Endothelial cell of umbilical vein (primary cell): ENCODE measurements around the gene MYD88. TPM values are rescaled to one million over a fixed set of nuclear protein-coding genes. Genes with fewer than 3 reads are reported as not detected.

Experiments
- BruUV-seq: library from RNA; stranded (reverse); fragments of 400-500 nt; replicated peaks from 2 replicates; lab custom pipeline; 2021; lab: Mats Ljungman, UMichigan
- CTCF ChIA-PET: fragments of 300-600, 350-600 bp; sonication (Branson Sonifier 250); formaldehyde crosslinking; loops from one replicate; lab custom pipeline; 2021; ENCODE audit warnings: antibody characterized with exemption, inconsistent platforms; lab: Charles Lee
- POLR2A ChIA-PET: fragments of 300-600, 350-600 bp; sonication (Branson Sonifier 250); formaldehyde crosslinking; loops from one replicate; lab custom pipeline; 2021; ENCODE audit warnings: antibody characterized with exemption, inconsistent platforms; lab: Charles Lee
- DNase-seq: peaks from one replicate; pipeline ENCODE4 v3.0.0-alpha.2; 2011; ENCODE audit warnings: low read depth, low spot score
- FAIRE-seq: peaks from 2 replicates; lab custom pipeline; 2011; peaks lifted over from hg19 to GRCh38; lab: Jason Lieb, UNC
- H2AFZ ChIP-seq: 2 replicates; pipeline ENCODE4 v1.6.0; 2012; ENCODE audit warnings: low read depth, low read length, control low read depth, inconsistent platforms
- H3K27ac ChIP-seq: 2 replicates; pipeline ENCODE4 v1.5.1; 2011; ENCODE audit warnings: low read depth, mild to moderate bottlenecking, control low read depth, low read length, moderate library complexity; ENCODE audit not compliant: insufficient read depth
- H3K27me3 ChIP-seq, 2 experiments: 2 replicates each; pipeline versions ENCODE4 v1.6.0 to v1.6.1; 2011; ENCODE audit warnings: low read length in 2 of 2, mixed read lengths in 1 of 2; ENCODE audit not compliant: control insufficient read depth in 2 of 2, insufficient read depth in 2 of 2
- H3K36me3 ChIP-seq, 2 experiments: 2 replicates in 1 of 2; 3 replicates in 1 of 2; pipeline ENCODE4 v1.5.1; 2011; ENCODE audit warnings: low read length in 2 of 2, mild to moderate bottlenecking in 1 of 2, moderate library complexity in 1 of 2; ENCODE audit not compliant: control insufficient read depth in 2 of 2, insufficient read depth in 2 of 2; ENCODE audit errors: extremely low read depth in 1 of 2
- H3K4me1 ChIP-seq: 3 replicates; pipeline ENCODE4 v1.5.1; 2011; ENCODE audit warnings: mild to moderate bottlenecking, low read length; ENCODE audit not compliant: control insufficient read depth, insufficient read depth; ENCODE audit errors: extremely low read depth
- H3K4me2 ChIP-seq: 2 replicates; pipeline ENCODE4 v1.6.1; 2011; ENCODE audit warnings: low read length, control low read depth, mixed read lengths; ENCODE audit not compliant: insufficient read depth
- H3K4me3 ChIP-seq, 3 experiments: fragments of 200-600 bp in 1 of 3; sonication (generic), shearing (Covaris generic) in 1 of 3; replicated peaks in 1 of 3; 2 replicates each; pipeline ENCODE4 v1.5.1; 2011 to 2016; ENCODE audit warnings: control low read depth in 3 of 3, low read length in 3 of 3, mild to moderate bottlenecking in 2 of 3, inconsistent platforms in 1 of 3, low read depth in 1 of 3, moderate library complexity in 1 of 3; ENCODE audit not compliant: insufficient read depth in 1 of 3
- H3K79me2 ChIP-seq: 2 replicates; pipeline ENCODE4 v1.6.0; 2012; ENCODE audit warnings: low read length, inconsistent platforms; ENCODE audit not compliant: control insufficient read depth, insufficient read depth
- H3K9ac ChIP-seq: replicated peaks from 2 replicates; pipeline ENCODE3; 2011; ENCODE audit warnings: low read length, control low read depth; ENCODE audit not compliant: insufficient read depth; ENCODE audit errors: extremely low read depth
- H3K9me1 ChIP-seq: replicated peaks from 3 replicates; pipeline ENCODE4 v1.6.0; 2011; ENCODE audit warnings: mild to moderate bottlenecking, low read length; ENCODE audit not compliant: control insufficient read depth, insufficient read depth; ENCODE audit errors: extremely low read depth
- H3K9me3 ChIP-seq: replicated peaks from 2 replicates; pipeline ENCODE4 v1.5.1; 2012; ENCODE audit warnings: low read length, inconsistent platforms; ENCODE audit not compliant: control insufficient read depth, insufficient read depth
- H4K20me1 ChIP-seq: replicated peaks from 2 replicates; pipeline ENCODE3; 2011; ENCODE audit warnings: mild to moderate bottlenecking, low read length; ENCODE audit not compliant: control insufficient read depth, insufficient read depth; ENCODE audit errors: extremely low read depth
- EZH2 ChIP-seq: IDR thresholded peaks from 2 replicates; pipeline ENCODE4 v1.6.1; 2012; ENCODE audit warnings: borderline replicate concordance, low read depth, mild to moderate bottlenecking, moderate library complexity, low read length, inconsistent platforms; ENCODE audit not compliant: severe bottlenecking
- FOS ChIP-seq: IDR thresholded peaks from 2 replicates; pipeline ENCODE4 v1.6.1; 2011; ENCODE audit warnings: mild to moderate bottlenecking, low read length, moderate library complexity, borderline replicate concordance; ENCODE audit not compliant: insufficient read depth
- GATA2 ChIP-seq: IDR thresholded peaks from 2 replicates; pipeline ENCODE4 v1.7.0; 2011; ENCODE audit warnings: low read depth, mild to moderate bottlenecking, moderate library complexity, mixed read lengths, low read length; ENCODE audit not compliant: insufficient read length, insufficient read depth
- JUN ChIP-seq: IDR thresholded peaks from 2 replicates; pipeline ENCODE4 v1.6.1; 2011; ENCODE audit warnings: borderline replicate concordance, low read depth; ENCODE audit not compliant: insufficient read length, insufficient read depth
- MYC ChIP-seq: IDR thresholded peaks from one replicate; pipeline ENCODE4 v1.6.1; 2011; ENCODE audit warnings: mild to moderate bottlenecking, low read depth, low read length
- POLR2A ChIP-seq: IDR thresholded peaks from 2 replicates; pipeline ENCODE4 v1.6.1; 2012; ENCODE audit warnings: low read depth, mild to moderate bottlenecking, control low read depth, low read length
- POLR2AphosphoS5 ChIP-seq: IDR thresholded peaks from 2 replicates; pipeline ENCODE4 v1.6.1; 2012; ENCODE audit warnings: low read depth, mild to moderate bottlenecking, control low read depth, low read length, moderate library complexity; ENCODE audit not compliant: insufficient read depth
- dilution Hi-C: fragments of 300-500 bp; cut with MboI; formaldehyde crosslinking; loops from one replicate; pipeline ENCODE4 v1.15.0; 2019; ENCODE audit warnings: low sequenced_read_pairs; ENCODE audit not compliant: extremely low pct_ligation_motif_present
- intact Hi-C: fragments of 100-400 bp; cut with micrococcal nuclease; formaldehyde crosslinking; loops from one replicate; pipeline ENCODE4 v1.10.0; 2022
- polyA plus RNA-seq, 4 experiments: library from polyadenylated mRNA; depleted of rRNA in 3 of 4; stranded (reverse) in 3 of 4; unstranded in 1 of 4; fragments of >200 nt; gene quantifications; 2 replicates each; pipeline versions ENCODE4 v1.2.1 to v1.2.3, GENCODE V29; 2011 to 2012; ENCODE audit warnings: missing spikeins in 1 of 4
- total RNA-seq: library from RNA; stranded (reverse); gene quantifications from 2 replicates; pipeline ENCODE4 v1.2.3, GENCODE V29; 2021
- TF ChIP-seq, protein P1 (sequence below): IDR thresholded peaks from 2 replicates; pipeline ENCODE4 v1.6.1; 2011; ENCODE audit not compliant: insufficient read depth, insufficient read length
- TF ChIP-seq, protein P2 (sequence below), 2 donors: IDR thresholded peaks; 1 replicate in 1 of 2; 2 replicates in 1 of 2; pipeline ENCODE4 v1.5.1; 2011; ENCODE audit warnings: low read length in 2 of 2, mild to moderate bottlenecking in 2 of 2, moderate library complexity in 2 of 2, control low read depth in 1 of 2, inconsistent platforms in 1 of 2, low read depth in 1 of 2; ENCODE audit not compliant: insufficient read depth in 1 of 2; ENCODE audit errors: extremely low read depth in 1 of 2

The MYD88 gene
- total and polyA plus RNA-seq, 2 donors (not counting 3 experiments of a cell fraction or from before 2014, with no cell fraction given) = 35.1 to 55.0 TPM

DNA sequence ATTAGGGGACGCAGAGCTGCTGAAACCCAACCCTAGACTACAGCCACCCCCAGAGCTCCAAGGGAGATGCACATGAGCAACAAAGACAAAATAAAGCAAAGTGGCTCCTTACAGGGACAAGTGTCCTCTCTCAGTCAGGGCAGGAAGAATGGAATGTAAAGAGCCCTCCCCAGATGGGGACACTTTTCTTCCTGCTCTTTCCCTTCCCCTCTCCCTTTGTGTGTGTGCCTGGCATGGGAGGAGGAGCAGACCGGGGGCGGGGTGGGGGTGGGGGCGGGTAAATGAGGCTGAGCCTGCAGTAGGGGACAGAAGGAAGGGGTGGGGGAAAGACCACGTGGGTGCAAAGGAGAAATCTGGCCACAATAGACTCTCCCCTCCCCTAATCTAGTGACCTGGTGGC is 38.9 kb upstream of the MYD88 start:
- peaks cover 3 to 9% of the 10 kb centered on the region in 2 experiments for H3K27me3 ChIP-seq
- H4K20me1 ChIP-seq = no peaks in the 10 kb centered on the region
- ChIA-PET POLR2A (no interaction called here), CTCF (no interaction called here)
- no TSS peak for BruUV-seq
- no peaks in the 10 kb centered on the region for H3K9me1 ChIP-seq
- TF ChIP-seq MYC (no peak), GATA2 (no peak), JUN (no peak), POLR2A (no peak), FOS (no peak), POLR2AphosphoS5 (no peak), EZH2 (no peak)
- TF ChIP-seq, protein P1, sequence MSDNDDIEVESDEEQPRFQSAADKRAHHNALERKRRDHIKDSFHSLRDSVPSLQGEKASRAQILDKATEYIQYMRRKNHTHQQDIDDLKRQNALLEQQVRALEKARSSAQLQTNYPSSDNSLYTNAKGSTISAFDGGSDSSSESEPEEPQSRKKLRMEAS = no peak
- TF ChIP-seq, protein P2, sequence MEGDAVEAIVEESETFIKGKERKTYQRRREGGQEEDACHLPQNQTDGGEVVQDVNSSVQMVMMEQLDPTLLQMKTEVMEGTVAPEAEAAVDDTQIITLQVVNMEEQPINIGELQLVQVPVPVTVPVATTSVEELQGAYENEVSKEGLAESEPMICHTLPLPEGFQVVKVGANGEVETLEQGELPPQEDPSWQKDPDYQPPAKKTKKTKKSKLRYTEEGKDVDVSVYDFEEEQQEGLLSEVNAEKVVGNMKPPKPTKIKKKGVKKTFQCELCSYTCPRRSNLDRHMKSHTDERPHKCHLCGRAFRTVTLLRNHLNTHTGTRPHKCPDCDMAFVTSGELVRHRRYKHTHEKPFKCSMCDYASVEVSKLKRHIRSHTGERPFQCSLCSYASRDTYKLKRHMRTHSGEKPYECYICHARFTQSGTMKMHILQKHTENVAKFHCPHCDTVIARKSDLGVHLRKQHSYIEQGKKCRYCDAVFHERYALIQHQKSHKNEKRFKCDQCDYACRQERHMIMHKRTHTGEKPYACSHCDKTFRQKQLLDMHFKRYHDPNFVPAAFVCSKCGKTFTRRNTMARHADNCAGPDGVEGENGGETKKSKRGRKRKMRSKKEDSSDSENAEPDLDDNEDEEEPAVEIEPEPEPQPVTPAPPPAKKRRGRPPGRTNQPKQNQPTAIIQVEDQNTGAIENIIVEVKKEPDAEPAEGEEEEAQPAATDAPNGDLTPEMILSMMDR (IDR thresholded peaks at IDR 0.05; ENCODE audit: extremely low read depth in 1 of 2, insufficient read depth in 1 of 2, low read depth in 1 of 2, low read length in 2 of 2) = no peak
- H3K36me3 ChIP-seq = no peaks in the 10 kb centered on the region
- no peak overlapping the region for H3K4me2 ChIP-seq
- dilution Hi-C loops = no loop called here
- no peaks in the 10 kb centered on the region for H3K79me2 ChIP-seq
- H3K4me3 ChIP-seq = no peak overlapping the region
- no peak overlapping the region for H2AFZ ChIP-seq
- H3K9me3 ChIP-seq = no peaks in the 10 kb centered on the region
- H3K4me1 ChIP-seq = no peaks in the 10 kb centered on the region
- FAIRE-seq = no peak
- no peak for DNase-seq
- H3K27ac ChIP-seq = no peak overlapping the region
- intact Hi-C loops = no loop called here
- no peak overlapping the region for H3K9ac ChIP-seq
